Adrenal gland (tissue), 5 donors: ENCODE measurements around the gene TCF12.

Source experiments
- POLR2A ChIP-seq, 2 donors: fragments of 450-650 bp; IDR thresholded peaks; one replicate each; pipeline ENCODE4 v1.6.1; 2017; ENCODE audit warnings: antibody characterized with exemption in 2 of 2, mild to moderate bottlenecking in 2 of 2, moderate library complexity in 1 of 2
- TF ChIP-seq, protein P1 (sequence below), 6 experiments: fragments of 450-650 bp in 4 of 6; fragments of 200-600 bp in 2 of 6; sonication (generic) in 1 of 6; IDR thresholded peaks; 1 replicate in 5 of 6; 2 replicates in 1 of 6; pipeline versions ENCODE4 v1.5.1 to v1.8.0; 2016 to 2021; ENCODE audit warnings: antibody characterized with exemption in 6 of 6, mild to moderate bottlenecking in 2 of 6, moderate library complexity in 1 of 6
- donor health status: DM: no; HTN: no; CAD: no.

DNA sequence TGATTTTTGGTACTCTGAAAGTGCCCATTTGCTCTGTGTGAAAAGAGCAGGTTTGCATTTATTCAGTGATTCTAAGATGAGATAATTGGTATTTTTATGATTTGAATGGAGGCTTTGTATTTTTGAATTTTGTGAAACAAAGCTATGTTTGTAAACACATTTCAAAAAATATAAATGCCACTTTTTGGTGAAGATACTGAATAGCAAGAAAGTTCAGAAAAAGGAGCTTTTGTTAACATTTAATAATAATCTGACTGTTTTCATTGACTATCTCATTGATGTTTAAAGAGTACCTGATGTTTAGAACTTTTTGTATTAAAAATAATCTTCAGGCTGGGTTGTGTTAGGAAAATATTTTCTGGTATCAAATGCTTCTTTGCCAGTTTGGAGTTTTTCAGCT is 23.7 kb downstream of the TCF12 start:
- TF ChIP-seq, protein P1, sequence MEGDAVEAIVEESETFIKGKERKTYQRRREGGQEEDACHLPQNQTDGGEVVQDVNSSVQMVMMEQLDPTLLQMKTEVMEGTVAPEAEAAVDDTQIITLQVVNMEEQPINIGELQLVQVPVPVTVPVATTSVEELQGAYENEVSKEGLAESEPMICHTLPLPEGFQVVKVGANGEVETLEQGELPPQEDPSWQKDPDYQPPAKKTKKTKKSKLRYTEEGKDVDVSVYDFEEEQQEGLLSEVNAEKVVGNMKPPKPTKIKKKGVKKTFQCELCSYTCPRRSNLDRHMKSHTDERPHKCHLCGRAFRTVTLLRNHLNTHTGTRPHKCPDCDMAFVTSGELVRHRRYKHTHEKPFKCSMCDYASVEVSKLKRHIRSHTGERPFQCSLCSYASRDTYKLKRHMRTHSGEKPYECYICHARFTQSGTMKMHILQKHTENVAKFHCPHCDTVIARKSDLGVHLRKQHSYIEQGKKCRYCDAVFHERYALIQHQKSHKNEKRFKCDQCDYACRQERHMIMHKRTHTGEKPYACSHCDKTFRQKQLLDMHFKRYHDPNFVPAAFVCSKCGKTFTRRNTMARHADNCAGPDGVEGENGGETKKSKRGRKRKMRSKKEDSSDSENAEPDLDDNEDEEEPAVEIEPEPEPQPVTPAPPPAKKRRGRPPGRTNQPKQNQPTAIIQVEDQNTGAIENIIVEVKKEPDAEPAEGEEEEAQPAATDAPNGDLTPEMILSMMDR (IDR thresholded peaks at IDR 0.05) = no peak
- no peak for TF ChIP-seq POLR2A (IDR thresholded peaks at IDR 0.05)
